ENCODE data around the gene GET4. TPM values are rescaled to one million over a fixed set of nuclear protein-coding genes. Genes with fewer than 3 reads are reported as not detected.
"Not testable (repeated sequence)": the region's sequence is repeated elsewhere in the genome, so short reads cannot be mapped to it uniquely, and the experiment has no call there.

Gene GET4
- polyA plus RNA-seq, 1 donor: 42.9 TPM

DNA sequence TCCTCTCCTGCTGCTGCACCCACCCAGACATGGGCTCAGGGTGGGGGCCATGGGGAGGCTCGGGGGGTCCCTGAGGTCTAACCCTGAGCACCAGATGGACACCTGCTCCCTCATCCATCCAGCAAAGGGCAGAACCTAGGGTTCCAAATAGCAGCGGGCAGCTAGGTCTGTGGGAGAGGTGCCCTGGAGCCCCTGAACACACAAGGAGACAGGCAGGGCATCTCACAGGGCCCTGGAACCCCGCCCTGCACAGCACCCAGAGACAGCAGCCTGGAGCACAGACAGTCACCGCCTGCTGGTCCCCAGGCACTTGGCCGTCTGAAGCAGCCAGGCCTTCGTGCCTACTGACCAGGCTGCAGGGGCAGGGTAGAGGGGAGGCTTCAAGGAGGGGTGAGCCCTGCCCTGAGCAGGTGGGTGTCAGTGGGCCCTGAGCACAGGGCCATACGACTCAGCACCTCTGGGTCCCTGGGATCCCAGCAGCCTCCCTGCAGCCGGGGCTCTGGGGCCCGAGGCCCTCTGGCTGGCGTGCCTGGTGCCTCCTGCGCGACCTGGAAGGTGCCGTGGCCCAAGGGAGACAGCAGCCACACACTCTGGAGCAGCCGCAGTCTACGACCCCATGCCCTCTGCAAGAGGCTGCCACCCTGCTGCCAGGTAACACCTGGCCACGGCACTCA, 38.3 kb downstream of the GET4 start:
- DNase-seq: no peak

GRCh38 chr7:915291-916218, 39.2 kb downstream of the GET4 start:
- no peak for DNase-seq

DNA sequence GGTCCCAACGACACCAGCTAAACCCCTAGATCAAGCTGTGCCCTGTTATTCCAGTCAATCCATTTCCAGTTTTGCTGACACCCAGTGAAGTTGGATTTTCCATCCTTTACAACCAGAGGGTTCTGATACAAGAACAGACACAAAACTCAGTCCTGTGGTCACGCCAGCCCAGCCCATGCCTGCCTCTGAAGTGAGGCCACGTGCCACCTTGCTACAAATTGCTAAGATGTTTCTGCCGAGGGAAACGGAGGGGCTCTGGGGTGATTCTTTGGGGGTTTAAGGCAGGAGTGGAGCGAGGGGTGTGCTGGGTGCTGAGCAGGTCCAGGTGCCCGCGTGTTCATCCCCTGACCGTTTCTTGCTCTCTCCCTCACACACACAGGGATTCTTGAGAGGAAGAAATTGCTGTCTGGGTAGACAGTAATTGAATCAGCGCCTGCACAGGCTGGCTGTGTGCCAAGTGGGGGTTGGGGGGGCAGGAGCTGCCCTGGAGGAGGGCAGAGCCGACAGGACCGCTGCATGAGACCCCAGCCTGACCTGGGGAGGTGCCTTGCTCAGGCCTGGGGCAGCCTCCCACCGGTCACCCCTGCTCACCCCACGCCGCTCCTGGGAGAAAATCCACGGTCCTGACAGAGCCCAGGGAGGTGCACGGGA, 40.1 kb downstream of the GET4 start:
- no peak for DNase-seq

GRCh38 chr7:917255-918117, 41.1 kb downstream of the GET4 start:
- no peak for DNase-seq

DNA sequence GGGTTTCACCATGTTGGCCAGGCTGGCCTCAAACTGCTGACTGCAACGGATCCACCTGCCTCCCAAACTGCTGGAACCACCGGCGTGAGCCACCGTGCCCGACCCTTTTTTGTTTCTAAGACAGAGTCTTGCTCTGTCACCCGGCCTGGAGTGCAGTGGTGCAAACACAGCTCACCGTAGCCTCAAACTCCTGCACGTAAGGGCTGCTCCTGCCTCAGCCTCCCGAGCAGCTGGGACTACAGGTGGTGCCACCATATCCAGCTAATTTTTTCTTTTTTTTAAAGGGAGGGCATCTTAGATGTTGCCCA, 41.7 kb downstream of the GET4 start:
- DNase-seq: no peak

DNA sequence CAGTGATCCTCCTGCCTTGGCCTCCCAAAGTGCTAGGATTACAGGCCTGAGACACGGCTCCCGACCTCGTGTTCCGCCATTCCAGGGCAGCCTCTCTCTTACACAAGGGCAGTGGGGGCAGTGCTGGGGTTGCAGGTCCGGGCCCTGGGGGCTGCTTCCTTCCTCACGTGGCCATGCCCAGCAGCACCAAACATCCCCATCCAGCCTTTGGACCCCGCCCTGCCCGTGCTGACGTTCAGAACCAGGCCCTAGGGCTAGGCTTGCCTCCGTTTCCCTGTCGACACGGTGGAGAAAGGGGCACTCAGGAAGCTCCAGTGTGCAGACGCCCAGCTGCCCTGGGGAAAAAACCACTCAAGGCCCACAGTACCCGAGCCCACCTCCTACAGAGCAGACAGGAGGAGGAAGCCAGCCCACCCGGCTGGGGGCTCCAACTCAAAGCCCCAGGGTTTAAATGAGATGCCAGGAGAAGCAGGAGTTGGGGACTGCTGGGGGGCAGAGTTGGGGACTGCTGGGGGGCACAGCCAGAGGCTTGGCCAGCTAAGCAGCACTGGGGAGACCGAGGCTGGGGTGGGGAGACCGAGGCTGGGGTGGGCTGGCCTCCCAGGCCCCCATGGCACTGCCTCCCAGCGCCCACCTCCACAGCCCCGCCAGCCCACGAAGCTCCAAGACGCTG, 42.2 kb downstream of the GET4 start:
- DNase-seq: no peak

DNA sequence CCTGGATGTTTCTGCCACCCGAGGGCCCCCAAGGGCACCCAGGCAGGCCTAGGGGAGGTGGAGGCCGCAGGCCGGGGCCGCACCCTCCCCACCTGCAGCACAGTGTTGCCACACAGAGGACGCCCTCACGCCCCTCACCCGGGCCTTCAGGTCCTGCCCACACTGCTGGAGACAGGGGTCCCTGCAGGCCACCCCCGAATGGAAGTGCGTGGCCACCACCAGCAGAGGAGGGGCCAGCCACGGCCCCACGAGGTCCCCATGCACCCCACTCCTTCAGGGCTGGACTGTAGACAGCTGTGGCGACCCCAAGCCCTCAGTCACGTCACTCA, 42.7 kb downstream of the GET4 start:
- no peak for DNase-seq

GRCh38 chr7:919924-920341, 43.6 kb downstream of the GET4 start:
- no peak for DNase-seq

DNA sequence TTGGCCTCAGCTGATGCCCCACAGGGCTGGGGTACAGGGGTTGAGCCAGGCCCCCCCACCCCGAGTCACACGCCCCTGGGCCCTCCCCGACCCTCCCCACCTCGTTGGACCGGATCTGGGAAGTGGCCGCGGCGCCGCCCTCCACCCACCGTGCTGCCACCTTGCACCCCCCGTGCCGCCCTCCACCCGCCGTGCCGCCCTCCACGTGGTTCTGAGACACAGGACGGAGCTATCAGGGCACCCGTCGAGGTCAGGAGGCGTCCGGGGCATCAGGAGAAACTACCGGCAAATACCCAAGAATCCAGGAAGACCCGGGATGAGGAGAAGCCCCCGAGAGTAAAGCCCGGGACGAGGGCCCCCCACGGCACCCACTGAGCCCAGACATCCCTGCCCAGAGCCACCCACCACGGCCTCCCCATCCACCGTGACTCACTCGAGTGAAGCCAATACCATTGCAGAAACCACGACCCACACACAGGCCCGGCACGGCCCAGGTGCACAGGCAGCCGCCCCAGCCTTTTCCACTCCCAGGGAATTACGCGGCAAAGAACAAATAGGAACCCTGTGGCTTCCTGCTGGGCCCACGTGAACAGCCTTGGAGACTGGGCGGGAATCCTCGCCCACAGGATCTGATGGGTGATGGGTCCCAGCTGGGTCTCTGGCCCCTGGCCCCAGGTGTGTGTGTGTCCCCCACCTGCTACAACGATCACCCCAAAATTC, 44.2 kb downstream of the GET4 start:
- no peak for DNase-seq

DNA sequence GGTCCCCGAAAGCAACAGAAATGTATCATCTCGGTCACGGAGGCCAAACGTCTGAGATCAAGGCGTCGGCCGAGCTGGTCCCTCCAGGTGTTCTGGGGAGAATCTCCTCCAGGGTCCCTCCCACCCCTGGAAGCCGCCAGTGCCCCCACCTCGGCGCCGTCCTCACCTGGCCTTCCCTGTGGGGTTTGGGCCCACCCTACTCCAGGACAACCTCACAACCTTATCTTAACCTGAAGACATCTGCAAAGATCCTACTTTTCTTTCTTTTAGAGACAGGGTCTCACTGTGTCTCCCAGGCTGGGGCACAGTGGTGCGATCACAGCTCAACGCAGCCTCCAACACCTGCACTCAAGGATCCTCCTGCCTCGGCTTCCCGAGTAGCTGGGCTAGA, 44.7 kb downstream of the GET4 start:
- no peak for DNase-seq

- no peak for DNase-seq
These were observed 45.4 kb downstream of the GET4 start for GRCh38 chr7:921581-922333.

DNA sequence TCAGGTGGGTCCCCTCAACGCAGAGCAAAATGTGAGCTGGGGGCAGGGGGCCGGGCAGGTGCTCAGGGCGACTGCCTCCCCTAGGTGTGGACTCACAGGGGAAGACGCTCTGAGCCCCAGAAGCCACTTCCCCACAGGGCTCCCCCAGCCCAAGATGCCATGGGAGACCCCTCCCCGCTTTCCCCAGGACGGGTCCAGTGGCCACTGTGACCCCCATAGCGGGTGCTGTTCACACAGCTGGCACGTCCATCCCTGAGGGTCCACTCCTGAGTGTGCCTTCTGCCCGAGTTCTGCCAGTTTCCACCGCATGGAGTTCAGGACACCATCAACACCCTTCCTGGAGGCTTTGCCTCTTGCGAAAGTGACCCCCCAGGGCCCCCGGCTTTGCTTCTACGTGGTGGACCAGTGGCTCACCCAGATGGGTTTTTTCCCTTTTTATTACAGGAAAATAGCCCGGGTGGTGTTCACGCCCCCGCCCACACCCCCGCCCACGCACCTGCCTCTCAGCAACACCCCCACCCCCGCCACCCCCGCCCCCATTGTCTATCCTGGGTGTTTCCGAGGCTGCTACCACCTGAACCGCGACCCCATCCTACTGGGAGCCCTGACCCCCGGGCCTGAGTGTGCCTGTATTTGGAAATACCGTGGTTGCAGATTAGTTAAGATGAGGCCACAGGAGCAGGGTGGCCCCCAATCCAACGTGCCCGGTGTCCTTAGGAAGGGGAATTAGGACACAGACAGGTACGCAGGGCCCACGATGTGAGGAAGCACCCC, 46.2 kb downstream of the GET4 start:
- DNase-seq: no peak

GRCh38 chr7:923108-924041, 47.0 kb downstream of the GET4 start:
- peak; percentile 46 for DNase-seq

DNA sequence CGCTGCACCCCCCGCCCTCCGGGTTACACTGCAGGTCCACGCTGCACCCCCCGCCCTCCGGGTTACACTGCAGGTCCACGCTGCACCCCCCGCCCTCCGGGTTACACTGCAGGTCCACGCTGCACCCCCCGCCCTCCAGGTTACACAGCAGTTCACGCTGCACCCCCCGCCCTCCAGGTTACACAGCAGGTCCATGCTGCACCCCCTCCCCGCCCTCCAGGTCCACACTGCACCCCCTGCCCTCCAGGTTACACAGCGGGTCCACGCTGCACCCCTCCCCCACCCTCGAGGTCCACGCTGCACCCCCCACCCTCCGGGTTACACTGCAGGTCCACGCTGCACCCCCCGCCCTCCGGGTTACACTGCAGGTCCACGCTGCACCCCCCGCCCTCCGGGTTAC, 47.7 kb downstream of the GET4 start:
- DNase-seq: not testable (repeated sequence)

- no peak for DNase-seq
These were observed 48.3 kb downstream of the GET4 start for GRCh38 chr7:924541-925231.

DNA sequence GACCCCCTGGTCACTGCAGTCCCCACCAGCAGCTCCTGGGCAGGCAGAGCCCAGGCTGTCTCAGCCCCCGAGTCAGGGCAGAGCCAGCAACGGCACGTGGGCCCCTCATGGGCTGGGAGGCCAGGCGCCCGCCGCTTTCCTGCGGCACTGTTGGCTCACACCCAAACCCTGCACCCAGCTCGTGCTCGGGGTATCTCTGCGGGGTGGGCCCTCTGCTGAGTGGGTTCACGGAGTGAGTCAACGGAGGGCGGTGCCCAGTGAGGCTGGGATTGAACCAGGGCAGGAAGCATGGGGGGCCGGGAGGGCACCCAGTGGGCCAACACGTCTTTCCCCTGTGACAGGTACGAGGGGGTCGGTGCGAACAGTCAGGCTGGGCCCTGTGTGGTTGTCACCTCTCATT, 49.2 kb downstream of the GET4 start:
- no peak for DNase-seq
